DLD1 (cell line): ENCODE results near the gene NHP2.
"Not testable (repeated sequence)": the region's sequence is repeated elsewhere in the genome, so short reads cannot be mapped to it uniquely, and the experiment has no call there.

Source experiments
- in situ Hi-C: cut with HindIII; loops from 2 replicates; pipeline ENCODE4 v1.10.0; 2017; ENCODE audit warnings: low sequenced_read_pairs

NHP2 gene

GRCh38 chr5:178153530-178154340 is at the start of gene NHP2:
NHP2 (minus strand) TSS chr5:178153885; CDS start chr5:178153817, 68 bp downstream.
- in situ Hi-C loops, result no loop called here

GRCh38 chr5:178202541-178202940 is 48.9 kb upstream of the NHP2 start:
- in situ Hi-C loops, result no loop called here

DNA sequence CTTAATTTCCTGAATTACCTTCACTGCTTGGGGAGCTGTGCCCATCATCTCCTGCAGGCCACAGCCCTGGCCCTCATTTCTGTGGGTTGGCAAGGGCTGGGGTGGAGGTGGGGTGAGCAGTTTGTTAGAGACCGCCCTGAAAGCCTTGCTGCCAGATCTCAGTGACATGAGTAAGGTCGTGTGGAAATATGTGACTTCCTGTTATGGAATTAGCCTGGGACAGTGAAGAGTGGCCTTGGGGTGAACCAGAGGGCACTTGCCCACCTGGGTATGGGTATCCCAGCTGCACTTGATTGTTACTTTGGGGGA is 48.2 kb upstream of the NHP2 start:
- in situ Hi-C loops, result no loop called here

- in situ Hi-C loops, result no loop called here
Measured at GRCh38 chr5:178201221-178201926, 47.7 kb upstream of the NHP2 start.

DNA sequence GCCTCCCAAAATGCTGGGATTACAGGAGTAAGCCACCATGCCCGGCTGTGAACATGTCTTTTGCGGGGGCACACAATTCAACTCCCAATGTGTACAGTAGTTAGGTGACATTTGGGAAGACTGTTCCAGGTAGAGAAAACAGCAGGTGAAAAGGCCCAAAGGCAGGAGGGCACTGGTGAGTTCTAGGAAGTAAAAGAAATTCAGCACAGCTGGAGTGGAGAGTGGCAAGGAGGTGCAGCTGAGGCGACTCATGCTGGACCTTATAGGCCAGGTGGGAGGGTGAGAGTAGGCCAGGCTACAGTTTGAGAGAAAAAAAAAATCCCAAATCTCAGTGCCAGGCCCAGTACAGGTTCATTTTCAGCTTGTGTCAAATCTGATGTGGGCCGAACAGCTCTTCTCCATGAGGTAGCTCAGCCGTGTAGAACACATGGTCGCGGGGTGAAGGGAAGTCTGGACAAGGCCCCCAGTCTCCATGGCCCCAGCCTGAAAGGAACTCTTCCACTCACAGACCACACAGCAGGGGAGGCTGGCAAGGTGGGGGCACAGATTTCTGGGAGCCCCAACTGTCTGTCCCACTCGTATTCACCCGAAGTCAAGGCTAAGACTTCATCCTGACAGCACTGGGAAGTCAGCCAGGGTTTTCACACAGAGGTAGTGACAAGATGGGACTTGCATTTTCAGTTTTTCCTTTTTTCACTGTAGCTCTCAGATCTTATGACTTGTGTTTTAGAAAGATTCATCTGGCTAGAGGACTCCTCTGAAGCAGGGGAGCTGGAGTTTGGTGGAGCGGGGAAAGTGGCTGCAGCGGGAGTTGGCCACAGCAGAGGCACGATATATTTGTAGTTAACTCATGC is 46.1 kb upstream of the NHP2 start:
- in situ Hi-C loops, result no loop called here

DNA sequence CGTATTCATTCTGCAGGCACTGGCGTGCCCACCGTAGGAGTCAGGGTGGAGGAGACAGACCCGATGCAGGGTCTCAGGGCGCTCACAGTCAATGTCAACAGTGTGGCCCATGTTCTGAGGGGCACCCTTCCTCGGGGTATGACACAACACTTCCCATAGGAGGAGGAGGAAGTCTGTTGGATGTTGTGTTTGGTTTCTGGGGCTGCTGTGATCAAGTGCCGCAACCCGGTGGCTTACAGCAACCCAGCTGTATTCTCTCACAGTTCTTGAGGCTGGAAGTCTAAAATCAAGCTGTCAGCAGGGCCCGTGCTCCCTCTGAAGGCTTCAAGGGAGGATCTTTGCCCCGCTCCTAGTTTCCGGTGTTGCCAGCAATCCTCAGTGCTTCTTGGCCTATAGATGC is 45.0 kb upstream of the NHP2 start:
- in situ Hi-C loops, result no loop called here

DNA sequence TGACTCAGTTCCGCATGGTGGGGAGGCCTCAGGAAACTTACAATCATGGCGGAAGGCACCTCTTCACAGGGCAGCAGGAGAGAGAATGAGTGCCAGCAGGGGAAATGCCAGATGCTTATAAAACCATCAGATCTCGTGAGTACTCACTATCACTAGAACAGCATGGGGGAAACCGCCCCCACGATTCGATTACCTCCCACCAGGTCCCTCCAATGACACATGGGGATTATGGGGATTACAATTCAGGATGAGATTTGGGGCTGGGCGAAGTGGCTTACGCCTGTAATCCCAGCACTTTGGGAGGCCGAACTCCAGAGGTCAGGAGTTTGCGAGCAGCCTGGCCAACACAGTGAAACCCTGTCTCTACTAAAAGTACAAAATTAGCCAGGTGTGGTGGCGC is 44.5 kb upstream of the NHP2 start:
- in situ Hi-C loops, result not testable (repeated sequence)

DNA sequence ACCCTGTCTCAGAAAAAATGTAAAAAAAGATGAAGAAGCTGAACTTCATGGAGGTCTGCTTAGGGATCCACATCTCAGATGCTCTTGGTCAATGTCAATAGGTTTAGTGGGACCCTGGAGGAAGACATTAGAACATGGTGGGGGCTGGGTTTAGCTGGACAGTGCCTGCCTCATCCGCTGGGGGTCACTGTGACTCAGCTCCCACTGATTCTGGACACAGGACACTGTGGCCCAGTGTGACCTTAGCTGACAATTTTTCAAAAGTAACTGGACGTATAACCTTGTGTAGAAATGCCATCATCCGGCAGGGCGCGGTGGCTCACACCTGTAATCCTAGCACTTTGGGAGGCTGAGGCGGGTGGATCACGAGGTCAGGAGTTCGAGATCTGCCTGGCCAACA is 43.3 kb upstream of the NHP2 start:
- in situ Hi-C loops, result no loop called here

DNA sequence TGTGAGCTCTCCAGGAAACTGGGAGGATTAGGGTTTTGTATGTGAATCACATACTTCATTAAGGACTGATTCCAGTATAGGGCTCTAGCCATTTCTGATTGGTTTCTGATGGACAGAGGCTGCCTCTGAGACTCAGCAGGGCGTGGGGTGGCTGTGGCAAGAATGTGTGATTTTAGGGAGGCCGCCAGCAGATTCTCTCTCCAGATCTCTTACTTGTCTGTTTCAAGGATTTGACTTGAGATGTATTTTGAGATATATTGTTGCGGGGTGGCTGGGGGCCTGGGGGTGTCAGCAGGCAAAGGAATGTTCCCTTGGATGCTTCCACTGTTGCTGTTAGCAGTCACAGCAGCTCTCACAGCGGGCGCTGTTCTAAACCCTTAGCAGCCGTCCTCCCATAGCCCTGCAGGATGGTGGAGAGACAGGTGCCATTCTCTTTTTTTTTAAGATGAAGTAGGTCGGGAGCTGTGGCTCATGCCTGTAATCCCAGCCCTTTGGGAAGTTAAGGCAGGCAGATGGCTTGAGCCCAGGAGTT is 42.7 kb upstream of the NHP2 start:
- in situ Hi-C loops, result no loop called here

DNA sequence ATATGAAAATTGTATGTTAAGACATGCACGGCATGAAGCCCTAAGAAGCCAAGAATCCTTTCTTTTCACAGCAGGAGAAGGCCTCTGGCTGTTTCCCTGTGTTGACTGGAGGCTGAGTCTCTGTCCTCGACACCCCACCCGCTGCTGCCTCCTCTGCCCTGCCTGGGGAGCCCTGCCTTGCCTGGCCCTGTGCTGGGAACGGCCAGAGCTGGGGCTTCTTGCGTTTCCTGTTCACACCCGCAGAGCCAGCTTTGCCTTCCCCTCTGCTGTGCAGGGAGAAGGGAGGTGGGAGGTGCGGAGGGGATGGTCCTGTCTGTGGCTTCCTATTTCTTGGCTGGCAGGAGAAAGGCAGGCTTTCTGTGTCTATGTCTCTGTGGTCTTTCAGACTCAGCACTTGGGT is 40.3 kb upstream of the NHP2 start:
- in situ Hi-C loops, result no loop called here

GRCh38 chr5:178193251-178193809 is 39.6 kb upstream of the NHP2 start:
- in situ Hi-C loops, result no loop called here

GRCh38 chr5:178192787-178193186 is 39.1 kb upstream of the NHP2 start:
- in situ Hi-C loops, result no loop called here

DNA sequence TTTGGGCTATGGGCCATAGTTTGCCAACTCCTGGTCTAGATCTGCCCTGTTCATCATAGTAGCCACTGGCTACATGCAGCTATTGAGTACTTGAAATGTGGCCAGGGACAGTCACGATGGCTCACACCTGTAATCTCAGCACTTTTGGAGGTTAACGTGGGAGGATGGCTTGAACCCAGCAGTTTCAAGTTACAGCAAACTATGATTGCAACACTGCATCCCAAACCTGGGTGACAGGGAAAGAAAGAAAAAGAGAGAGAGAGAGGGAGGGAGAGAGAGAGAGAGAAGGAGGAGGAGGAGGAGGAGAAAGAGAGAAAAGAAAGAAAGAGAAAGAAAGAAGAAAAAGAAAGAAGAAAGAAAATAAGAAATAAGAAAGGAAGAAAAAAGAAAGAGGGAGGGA is 38.6 kb upstream of the NHP2 start:
- in situ Hi-C loops, result no loop called here

DNA sequence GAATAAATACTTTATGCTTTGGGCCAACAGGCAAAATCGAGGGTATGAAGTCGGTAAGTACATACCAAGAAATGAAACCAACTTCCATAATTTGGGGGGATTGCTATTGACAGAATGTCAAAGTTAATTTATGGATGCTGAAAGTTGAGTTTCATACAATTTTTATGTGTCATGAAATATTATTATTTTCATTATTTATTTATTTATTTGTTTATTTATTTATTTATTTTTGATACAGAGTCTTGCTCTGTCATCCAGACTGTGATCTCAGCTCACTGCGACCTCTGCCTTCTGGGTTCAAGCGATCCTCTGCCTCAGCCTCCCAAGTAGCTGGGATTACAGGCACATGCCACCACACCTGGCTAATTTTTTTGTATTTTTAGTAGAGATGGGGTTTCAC is 38.0 kb upstream of the NHP2 start:
- in situ Hi-C loops, result no loop called here

DNA sequence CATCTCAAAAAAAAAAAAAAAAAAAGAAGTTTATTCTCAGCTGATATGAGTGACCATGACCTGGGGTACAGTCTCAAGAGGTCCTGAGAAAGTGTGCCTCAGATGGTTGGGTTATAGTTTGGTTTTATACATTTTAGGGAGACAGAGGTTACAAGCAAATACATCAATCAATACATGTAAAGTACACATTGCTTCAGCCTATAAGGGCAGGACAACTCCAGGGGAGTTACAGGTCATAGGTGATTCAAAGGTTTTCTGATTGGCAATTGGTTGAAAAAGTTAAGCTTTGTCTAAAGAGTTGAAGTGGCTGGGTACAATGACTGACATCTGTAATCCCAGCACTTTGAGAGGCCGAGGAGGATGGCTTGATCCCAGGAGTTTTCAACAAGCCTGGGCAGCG is 35.7 kb upstream of the NHP2 start:
- in situ Hi-C loops, result no loop called here

DNA sequence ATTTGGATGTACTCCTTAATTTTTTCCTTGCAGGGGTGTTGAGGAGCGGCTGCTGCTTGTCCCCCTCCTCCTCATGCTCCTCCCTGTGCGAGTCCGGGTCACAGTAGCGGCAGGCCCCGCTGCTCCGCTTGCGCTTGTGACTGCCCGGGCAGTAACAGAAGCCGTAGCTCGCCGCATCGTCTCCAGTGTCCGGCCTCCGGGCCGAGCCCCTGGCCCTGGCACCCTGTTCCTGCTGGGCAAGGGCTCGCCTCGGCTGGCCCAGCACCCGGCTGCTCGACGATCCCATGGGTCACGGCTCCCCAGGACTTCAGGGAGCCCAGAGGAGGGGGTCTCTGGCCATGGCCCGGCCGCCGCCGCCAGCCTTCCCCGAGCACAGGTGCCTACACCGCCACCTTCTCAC is 33.3 kb upstream of the NHP2 start, which contains the start of gene GMCL2:
GMCL2 (minus strand) TSS at position 358 of the 400 bp plus-strand sequence; CDS start at position 286, 72 bp downstream.
- in situ Hi-C loops, result no loop called here

GRCh38 chr5:178186427-178186826 is 32.7 kb upstream of the NHP2 start:
- in situ Hi-C loops, result no loop called here

DNA sequence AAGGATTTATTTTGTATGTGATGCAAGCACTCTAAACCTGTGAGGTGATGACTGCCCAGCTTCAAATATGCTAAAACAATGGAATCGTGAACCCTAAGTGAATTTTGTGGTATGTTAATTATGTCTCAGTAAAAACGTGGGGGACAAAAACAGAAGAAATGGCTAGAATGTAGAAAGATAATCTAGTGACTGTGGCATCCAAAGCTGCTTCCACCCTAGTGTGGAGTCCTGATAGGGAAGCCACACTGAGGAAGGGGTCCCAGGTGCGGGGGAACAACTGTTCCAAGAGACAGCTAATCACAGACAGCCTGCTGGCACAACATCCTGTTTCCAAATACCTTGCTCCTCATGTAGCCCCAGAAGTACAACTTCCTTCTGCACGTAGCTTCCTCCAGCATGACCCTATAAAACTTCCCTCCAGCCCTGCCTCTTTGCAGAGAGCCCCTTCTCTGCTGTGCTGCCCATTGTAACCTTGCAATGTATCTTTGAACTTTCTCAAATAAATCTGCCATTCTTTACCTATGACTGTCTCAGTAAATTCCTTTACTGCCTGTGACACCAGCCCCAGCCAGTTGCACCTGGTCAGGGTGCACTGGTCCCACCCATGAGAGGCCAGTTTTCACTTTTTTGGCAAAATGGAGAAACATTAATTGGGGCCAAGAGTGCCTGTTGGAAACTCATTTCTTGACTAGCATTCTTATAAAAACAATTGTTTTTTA is 28.6 kb upstream of the NHP2 start:
- in situ Hi-C loops, result no loop called here

GRCh38 chr5:178180141-178180863 is 26.6 kb upstream of the NHP2 start:
- in situ Hi-C loops, result no loop called here

GRCh38 chr5:178177569-178177968 is 23.9 kb upstream of the NHP2 start:
- in situ Hi-C loops, result no loop called here
